ENCODE results near the gene GPR139.

Gene GPR139

DNA sequence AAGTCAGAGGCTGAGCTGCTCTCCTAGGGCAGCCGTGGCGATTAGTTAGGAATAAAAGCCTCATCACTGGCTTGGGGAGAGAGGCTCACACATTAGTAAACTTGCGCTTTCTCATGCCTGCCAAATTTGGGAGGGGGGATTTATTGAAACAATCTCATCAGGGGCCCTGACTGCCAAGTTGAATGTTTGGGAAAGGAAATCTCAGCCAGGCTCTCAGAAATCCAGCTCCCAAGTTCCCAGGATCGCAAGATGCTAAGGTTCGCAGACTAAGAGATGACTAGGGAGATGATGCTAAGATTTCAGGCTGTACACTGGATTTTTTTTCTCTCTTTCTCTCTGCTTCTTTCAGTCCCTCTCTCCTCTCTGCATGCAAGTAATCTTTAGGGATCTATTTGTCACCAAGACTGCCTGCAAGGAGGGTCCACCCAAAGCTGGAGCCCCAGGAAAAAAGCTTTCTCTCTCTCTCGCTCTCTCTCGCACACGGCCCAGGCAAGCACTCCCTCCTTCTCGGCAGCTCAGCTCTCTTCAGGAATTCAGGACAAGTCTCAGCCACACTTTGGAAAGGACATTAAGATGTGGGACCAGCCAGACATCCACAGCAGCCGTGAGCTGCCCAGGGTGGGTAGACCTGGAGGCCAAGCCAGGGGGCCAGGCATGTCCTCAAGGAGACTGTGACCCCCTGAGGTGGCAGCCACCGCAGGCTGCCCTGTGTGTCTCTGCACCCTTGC, 1.4 kb downstream of the GPR139 start:
- no peak for TF ChIP-seq ZNF175 (tag by site-specific recombination; IDR thresholded peaks at IDR 0.05)
- TF ChIP-seq CTCF (tag by site-specific recombination; IDR thresholded peaks at IDR 0.05) = no peak
- ChIA-PET POLR2A (no interaction called here), CTCF (interaction anchor here (2.0 kb wide), 1 partner anchor 165 kb away, joined by 7 read pairs; no protein-coding TSS in a partner anchor)
- no peak overlapping the region for H3K4me3 ChIP-seq (ENCODE audit: low read depth, low read length)
- H3K27ac ChIP-seq (ENCODE audit: extremely low read depth, low read depth, low read length) = no peak overlapping the region
- H3K4me1 ChIP-seq (ENCODE audit: control insufficient read depth, insufficient read depth, low read length) = no peaks in the 10 kb centered on the region; the same call in 1 of the 2 replicates
- H3K9me3 ChIP-seq (ENCODE audit: control insufficient read depth, insufficient read depth, low read depth, low read length) = no peaks in the 10 kb centered on the region
- no peaks in the 10 kb centered on the region for H3K36me3 ChIP-seq (ENCODE audit: control insufficient read depth in 2 of 2, insufficient read depth in 1 of 2, low read length in 2 of 2)

DNA sequence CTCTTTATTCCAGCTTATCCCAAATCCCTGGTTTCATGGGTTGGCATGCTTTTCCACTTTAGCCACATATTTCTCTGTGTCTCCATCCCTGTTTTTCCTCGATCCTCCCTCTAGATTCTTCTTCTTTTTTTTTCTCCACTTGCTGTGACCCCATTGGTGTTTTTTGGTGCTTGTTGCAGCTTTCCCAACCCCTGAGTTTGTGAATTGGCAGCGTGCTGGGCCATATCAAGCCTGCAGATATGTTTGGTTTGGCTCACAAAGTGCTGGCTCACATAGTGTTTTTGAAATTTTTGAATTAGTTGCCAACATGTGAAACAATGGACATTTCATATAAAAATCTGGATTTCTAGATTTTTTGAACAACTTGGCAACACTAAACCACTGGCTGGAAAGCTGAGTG, 8.8 kb downstream of the GPR139 start:
- Histone ChIP-seq H3K27ac (ENCODE audit: extremely low read depth, low read depth, low read length) (no peak overlapping the region), H3K4me3 (ENCODE audit: low read depth, low read length) (no peak overlapping the region), H3K4me1 (ENCODE audit: control insufficient read depth, insufficient read depth, low read length) (no peaks in the 10 kb centered on the region), H3K36me3 (ENCODE audit: control insufficient read depth in 2 of 2, insufficient read depth in 1 of 2, low read length in 2 of 2) (no peaks in the 10 kb centered on the region), H3K9me3 (ENCODE audit: control insufficient read depth, insufficient read depth, low read depth, low read length) (no peaks in the 10 kb centered on the region)
- no peak for TF ChIP-seq ZNF184 (tag by site-specific recombination; IDR thresholded peaks at IDR 0.05)
- TF ChIP-seq ZNF266 (tag by site-specific recombination; IDR thresholded peaks at IDR 0.05; ENCODE audit: low read depth) = no peak
- TF ChIP-seq TSHZ1 (tag by site-specific recombination; IDR thresholded peaks at IDR 0.05; ENCODE audit: borderline replicate concordance) = no peak
- no peak for TF ChIP-seq ZNF202 (tag by site-specific recombination; IDR thresholded peaks at IDR 0.05; ENCODE audit: borderline replicate concordance)
- TF ChIP-seq, protein P1, sequence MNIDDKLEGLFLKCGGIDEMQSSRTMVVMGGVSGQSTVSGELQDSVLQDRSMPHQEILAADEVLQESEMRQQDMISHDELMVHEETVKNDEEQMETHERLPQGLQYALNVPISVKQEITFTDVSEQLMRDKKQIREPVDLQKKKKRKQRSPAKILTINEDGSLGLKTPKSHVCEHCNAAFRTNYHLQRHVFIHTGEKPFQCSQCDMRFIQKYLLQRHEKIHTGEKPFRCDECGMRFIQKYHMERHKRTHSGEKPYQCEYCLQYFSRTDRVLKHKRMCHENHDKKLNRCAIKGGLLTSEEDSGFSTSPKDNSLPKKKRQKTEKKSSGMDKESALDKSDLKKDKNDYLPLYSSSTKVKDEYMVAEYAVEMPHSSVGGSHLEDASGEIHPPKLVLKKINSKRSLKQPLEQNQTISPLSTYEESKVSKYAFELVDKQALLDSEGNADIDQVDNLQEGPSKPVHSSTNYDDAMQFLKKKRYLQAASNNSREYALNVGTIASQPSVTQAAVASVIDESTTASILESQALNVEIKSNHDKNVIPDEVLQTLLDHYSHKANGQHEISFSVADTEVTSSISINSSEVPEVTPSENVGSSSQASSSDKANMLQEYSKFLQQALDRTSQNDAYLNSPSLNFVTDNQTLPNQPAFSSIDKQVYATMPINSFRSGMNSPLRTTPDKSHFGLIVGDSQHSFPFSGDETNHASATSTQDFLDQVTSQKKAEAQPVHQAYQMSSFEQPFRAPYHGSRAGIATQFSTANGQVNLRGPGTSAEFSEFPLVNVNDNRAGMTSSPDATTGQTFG (tag by site-specific recombination; IDR thresholded peaks at IDR 0.05; ENCODE audit: borderline replicate concordance) = no peak
- TF ChIP-seq ZNF433 (tag by site-specific recombination; IDR thresholded peaks at IDR 0.05; ENCODE audit: low read depth) = no peak
- TF ChIP-seq SETDB1 (IDR thresholded peaks at IDR 0.05; ENCODE audit: insufficient read length, low read length) = no peak
- no peak for TF ChIP-seq SCRT1 (tag by site-specific recombination; IDR thresholded peaks at IDR 0.05; ENCODE audit: borderline replicate concordance)
- no peak for TF ChIP-seq ZNF704 (tag by site-specific recombination; IDR thresholded peaks at IDR 0.05)
- POLR2A ChIA-PET = no interaction called here
- CTCF ChIA-PET = no interaction called here

- no peak overlapping the region for H3K27ac ChIP-seq (ENCODE audit: extremely low read depth, low read depth, low read length)
- no peaks in the 10 kb centered on the region for H3K36me3 ChIP-seq (ENCODE audit: control insufficient read depth in 2 of 2, insufficient read depth in 1 of 2, low read length in 2 of 2)
- H3K4me1 ChIP-seq (ENCODE audit: control insufficient read depth, insufficient read depth, low read length) = no peaks in the 10 kb centered on the region
- no peaks in the 10 kb centered on the region for H3K9me3 ChIP-seq (ENCODE audit: control insufficient read depth, insufficient read depth, low read depth, low read length)
- POLR2A ChIA-PET = no interaction called here
- no peak overlapping the region for H3K4me3 ChIP-seq (ENCODE audit: low read depth, low read length)
- CTCF ChIA-PET = no interaction called here
- TF ChIP-seq ZNF174 (tag by site-specific recombination; IDR thresholded peaks at IDR 0.05) = no peak
- TF ChIP-seq ZNF324 (tag by site-specific recombination; IDR thresholded peaks at IDR 0.05) = no peak
- TF ChIP-seq ZNF157 (tag by site-specific recombination; IDR thresholded peaks at IDR 0.05) = no peak
- TF ChIP-seq ZNF112 (tag by site-specific recombination; IDR thresholded peaks at IDR 0.05) = no peak
- TF ChIP-seq ZNF37A (tag by site-specific recombination; IDR thresholded peaks at IDR 0.05) = no peak
- TF ChIP-seq ZBTB1 (tag by site-specific recombination; IDR thresholded peaks at IDR 0.05) = no peak
- TF ChIP-seq ZNF660 (tag by site-specific recombination; IDR thresholded peaks at IDR 0.05) = no peak
- no peak for TF ChIP-seq ZNF311 (tag by site-specific recombination; IDR thresholded peaks at IDR 0.05; ENCODE audit: borderline replicate concordance)
- TF ChIP-seq ZNF138 (tag by site-specific recombination; IDR thresholded peaks at IDR 0.05; ENCODE audit: borderline replicate concordance) = no peak
- no peak for TF ChIP-seq ZSCAN30 (tag by site-specific recombination; IDR thresholded peaks at IDR 0.05)
- TF ChIP-seq, protein P2, sequence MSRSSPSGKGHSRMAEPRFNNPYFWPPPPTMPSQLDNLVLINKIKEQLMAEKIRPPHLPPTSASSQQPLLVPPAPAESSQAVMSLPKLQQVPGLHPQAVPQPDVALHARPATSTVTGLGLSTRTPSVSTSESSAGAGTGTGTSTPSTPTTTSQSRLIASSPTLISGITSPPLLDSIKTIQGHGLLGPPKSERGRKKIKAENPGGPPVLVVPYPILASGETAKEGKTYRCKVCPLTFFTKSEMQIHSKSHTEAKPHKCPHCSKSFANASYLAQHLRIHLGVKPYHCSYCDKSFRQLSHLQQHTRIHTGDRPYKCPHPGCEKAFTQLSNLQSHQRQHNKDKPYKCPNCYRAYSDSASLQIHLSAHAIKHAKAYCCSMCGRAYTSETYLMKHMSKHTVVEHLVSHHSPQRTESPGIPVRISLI (tag by site-specific recombination; IDR thresholded peaks at IDR 0.05) = no peak
Measured at GRCh38 chr16:20064520-20064919, 9.2 kb downstream of the GPR139 start.
